ENCODE data around the gene UBE2G2.

UBE2G2 gene

DNA sequence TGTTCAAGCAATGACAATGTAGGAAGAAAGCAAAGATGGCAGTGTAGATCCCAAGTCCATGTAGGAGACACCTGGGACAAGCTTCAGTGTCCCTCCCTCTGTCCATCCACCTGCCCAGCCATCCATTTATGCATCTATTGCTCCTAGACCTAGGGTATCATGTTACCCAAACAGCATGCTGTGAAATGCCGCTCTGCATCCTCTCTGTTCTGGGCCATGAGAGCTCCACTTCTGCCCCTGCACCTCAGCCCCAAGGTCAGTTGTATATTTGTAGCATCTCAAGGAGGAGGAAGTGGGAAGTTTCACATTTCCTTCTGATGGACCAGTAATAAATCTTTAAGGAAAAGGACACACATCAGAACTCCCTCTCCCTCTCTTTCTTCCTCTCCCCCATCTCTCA lies 62.3 kb downstream of the UBE2G2 start:
- no peak overlapping the region for H3K4me3 ChIP-seq (ENCODE audit: low read depth, low read length)
- TF ChIP-seq, protein P1, sequence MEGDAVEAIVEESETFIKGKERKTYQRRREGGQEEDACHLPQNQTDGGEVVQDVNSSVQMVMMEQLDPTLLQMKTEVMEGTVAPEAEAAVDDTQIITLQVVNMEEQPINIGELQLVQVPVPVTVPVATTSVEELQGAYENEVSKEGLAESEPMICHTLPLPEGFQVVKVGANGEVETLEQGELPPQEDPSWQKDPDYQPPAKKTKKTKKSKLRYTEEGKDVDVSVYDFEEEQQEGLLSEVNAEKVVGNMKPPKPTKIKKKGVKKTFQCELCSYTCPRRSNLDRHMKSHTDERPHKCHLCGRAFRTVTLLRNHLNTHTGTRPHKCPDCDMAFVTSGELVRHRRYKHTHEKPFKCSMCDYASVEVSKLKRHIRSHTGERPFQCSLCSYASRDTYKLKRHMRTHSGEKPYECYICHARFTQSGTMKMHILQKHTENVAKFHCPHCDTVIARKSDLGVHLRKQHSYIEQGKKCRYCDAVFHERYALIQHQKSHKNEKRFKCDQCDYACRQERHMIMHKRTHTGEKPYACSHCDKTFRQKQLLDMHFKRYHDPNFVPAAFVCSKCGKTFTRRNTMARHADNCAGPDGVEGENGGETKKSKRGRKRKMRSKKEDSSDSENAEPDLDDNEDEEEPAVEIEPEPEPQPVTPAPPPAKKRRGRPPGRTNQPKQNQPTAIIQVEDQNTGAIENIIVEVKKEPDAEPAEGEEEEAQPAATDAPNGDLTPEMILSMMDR (IDR thresholded peaks at IDR 0.05; ENCODE audit: low read depth, low read length): no peak
- TF ChIP-seq, protein P2, sequence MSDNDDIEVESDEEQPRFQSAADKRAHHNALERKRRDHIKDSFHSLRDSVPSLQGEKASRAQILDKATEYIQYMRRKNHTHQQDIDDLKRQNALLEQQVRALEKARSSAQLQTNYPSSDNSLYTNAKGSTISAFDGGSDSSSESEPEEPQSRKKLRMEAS (IDR thresholded peaks at IDR 0.05; ENCODE audit: low read depth, low read length): no peak
- TF ChIP-seq MYC (IDR thresholded peaks at IDR 0.05; ENCODE audit: low read depth, low read length) (no peak), POLR2A (IDR thresholded peaks at IDR 0.05; ENCODE audit: extremely low read depth, insufficient read length) (no peak)
- no peak for DNase-seq (ENCODE audit: low read depth)

DNA sequence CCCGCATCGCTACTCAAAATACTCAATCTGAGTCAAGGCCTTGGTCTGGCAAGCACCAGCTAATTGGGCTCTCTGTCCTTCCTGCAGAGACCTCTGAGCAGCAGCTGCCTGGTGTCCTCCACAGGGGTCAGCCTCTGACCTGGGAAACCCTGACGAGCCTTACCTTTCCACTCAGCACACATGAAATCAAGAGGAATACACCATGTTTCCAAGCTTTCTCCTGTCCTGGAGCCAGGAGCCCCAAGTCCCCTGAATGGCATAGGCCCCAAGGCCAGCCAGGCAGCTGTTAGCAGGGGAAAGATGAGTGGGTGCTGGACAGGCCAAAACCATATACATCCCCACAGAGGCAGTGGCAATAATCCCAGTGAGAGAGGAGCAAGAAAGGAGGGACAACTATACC lies 63.0 kb downstream of the UBE2G2 start:
- TF ChIP-seq, protein P1 (IDR thresholded peaks at IDR 0.05; ENCODE audit: low read depth, low read length): no peak
- TF ChIP-seq, protein P2 (IDR thresholded peaks at IDR 0.05; ENCODE audit: low read depth, low read length): no peak
- no peak for TF ChIP-seq POLR2A (IDR thresholded peaks at IDR 0.05; ENCODE audit: extremely low read depth, insufficient read length)
- no peak for TF ChIP-seq MYC (IDR thresholded peaks at IDR 0.05; ENCODE audit: low read depth, low read length)
- no peak for DNase-seq (ENCODE audit: low read depth)

DNA sequence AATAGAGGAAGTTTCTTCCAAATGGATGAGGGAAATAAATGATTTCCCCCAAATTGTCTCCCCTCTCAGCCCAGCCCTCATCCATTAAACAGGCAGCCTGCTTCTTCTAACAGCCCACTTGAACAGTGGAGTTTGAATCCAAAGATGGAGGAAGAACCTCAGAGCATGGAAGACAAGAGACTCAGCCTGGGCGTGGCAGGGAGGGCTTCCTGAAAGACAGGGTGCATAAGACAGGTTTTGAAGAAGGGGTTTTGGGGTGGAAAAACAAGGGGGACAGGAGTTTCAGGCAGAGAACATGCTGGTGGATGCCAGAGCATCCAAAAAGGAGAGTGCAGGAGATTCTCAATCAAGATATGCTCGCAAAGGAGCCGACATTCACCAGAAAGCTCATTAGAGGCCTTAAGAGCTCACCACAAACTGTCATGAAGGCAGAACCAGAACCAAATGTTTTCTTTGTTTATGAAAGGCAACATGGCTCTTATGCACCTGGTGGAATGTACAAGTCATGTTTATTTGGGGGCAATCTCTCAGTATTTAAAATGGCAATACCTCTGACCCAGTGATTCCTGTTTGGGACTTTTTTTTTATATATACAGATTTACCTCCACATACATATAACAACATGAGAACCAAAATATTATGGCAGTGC lies 63.8 kb downstream of the UBE2G2 start:
- H3K4me3 ChIP-seq (ENCODE audit: low read depth, low read length): no peak overlapping the region
- DNase-seq (ENCODE audit: low read depth): no peak
- TF ChIP-seq, protein P2 (IDR thresholded peaks at IDR 0.05; ENCODE audit: low read depth, low read length): no peak
- TF ChIP-seq POLR2A (IDR thresholded peaks at IDR 0.05; ENCODE audit: extremely low read depth, insufficient read length) (no peak), MYC (IDR thresholded peaks at IDR 0.05; ENCODE audit: low read depth, low read length) (no peak)
- TF ChIP-seq, protein P1 (IDR thresholded peaks at IDR 0.05; ENCODE audit: low read depth, low read length): no peak

More for the DNA sequence above, 63.0 kb downstream of the UBE2G2 start:
- H3K4me3 ChIP-seq (ENCODE audit: low read depth, low read length): no peak overlapping the region

DNA sequence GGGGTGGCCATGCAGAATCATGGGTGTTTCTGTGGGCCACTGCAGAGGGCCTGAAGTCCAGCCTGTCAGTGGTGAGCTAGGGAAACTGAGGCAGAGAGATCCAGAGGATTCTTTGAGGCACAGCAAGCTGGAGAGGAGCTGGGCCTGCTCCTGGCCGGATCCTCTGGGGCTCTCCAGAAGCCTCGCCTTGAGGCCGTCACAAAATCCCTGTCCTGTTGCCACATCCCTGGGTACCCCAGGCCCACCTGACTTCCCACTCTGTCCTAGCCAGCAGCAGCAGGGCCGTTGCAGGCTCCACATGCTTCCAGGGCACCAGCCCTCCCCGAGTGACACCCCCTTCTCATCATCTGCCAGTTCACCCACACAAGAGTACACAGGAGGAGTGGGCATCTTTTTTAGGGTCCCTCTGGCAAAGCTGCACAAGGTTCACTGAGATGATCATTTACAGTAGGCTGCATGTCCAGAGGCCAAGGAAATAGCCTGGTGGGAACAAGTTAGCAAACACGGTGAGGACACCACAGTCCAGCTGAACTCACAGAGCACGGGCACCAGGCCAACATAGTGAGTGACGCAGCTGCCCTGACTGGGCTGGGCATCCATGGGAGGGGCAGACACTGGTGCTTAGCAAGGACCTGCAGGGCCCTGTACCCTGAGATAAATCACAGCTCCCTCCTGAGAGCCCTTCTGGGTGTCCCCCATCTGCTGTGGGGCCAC lies 65.2 kb downstream of the UBE2G2 start:
- H3K4me3 ChIP-seq (ENCODE audit: low read depth, low read length): no peak overlapping the region
- no peak for DNase-seq (ENCODE audit: low read depth)
- no peak for TF ChIP-seq MYC (IDR thresholded peaks at IDR 0.05; ENCODE audit: low read depth, low read length)
- TF ChIP-seq, protein P1 (IDR thresholded peaks at IDR 0.05; ENCODE audit: low read depth, low read length): no peak
- TF ChIP-seq, protein P2 (IDR thresholded peaks at IDR 0.05; ENCODE audit: low read depth, low read length): no peak

DNA sequence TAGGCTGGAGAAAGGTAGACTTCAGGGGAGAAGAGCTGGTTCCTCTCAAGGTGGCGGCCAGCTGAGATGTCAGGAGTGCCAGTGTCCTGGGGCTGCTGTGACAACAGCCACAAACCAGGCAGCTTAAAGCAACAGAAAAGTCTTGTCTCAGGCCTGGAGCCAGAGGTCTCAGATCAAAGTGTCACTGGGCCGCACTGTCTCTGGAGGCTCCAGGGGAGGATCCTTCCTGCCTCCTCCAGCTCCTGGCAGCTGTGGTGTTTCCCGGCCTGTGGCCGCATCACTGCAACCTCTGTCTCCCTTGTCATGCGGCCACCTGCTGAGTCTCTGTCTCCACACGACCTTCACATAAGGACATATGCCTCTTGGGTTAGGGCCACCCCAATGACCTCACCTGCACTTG lies 65.8 kb downstream of the UBE2G2 start:
- no peak overlapping the region for H3K4me3 ChIP-seq (ENCODE audit: low read depth, low read length)
- TF ChIP-seq MYC (IDR thresholded peaks at IDR 0.05; ENCODE audit: low read depth, low read length) (no peak), POLR2A (IDR thresholded peaks at IDR 0.05; ENCODE audit: extremely low read depth, insufficient read length) (no peak)
- TF ChIP-seq, protein P1 (IDR thresholded peaks at IDR 0.05; ENCODE audit: low read depth, low read length): no peak
- TF ChIP-seq, protein P2 (IDR thresholded peaks at IDR 0.05; ENCODE audit: low read depth, low read length): no peak
- no peak for DNase-seq (ENCODE audit: low read depth)

Measured in NB4 (cell line).